ENCODE measurements around the gene GSG1L.

GRCh38 chr16:27841061-27841801 lies 222.3 kb downstream of the GSG1L start:
- no peak for TF ChIP-seq CTCF (IDR thresholded peaks at IDR 0.05)
- TF ChIP-seq POLR2A (IDR thresholded peaks at IDR 0.05): no peak
